CD14-positive monocyte (primary cell): ENCODE data around the gene UBE2D3. TPM values are rescaled to one million over a fixed set of nuclear protein-coding genes. Genes with fewer than 3 reads are reported as not detected.

Source experiments
- DNase-seq, 3 donors: peaks; one replicate each; pipeline ENCODE4 v3.0.0-alpha.2; 2011 to 2022
- H2AFZ ChIP-seq: 2 replicates; pipeline ENCODE4 v1.6.0; 2012; ENCODE audit warnings: mild to moderate bottlenecking, low read depth, low read length, inconsistent platforms; ENCODE audit not compliant: insufficient read depth, poor library complexity, severe bottlenecking
- H3K27ac ChIP-seq, 2 donors: 1 replicate in 1 of 2; 2 replicates in 1 of 2; pipeline ENCODE4 v1.5.1; 2012 to 2013; ENCODE audit warnings: low read length in 2 of 2, control low read depth in 1 of 2, inconsistent platforms in 1 of 2, low read depth in 1 of 2, mild to moderate bottlenecking in 1 of 2
- H3K27me3 ChIP-seq, 2 donors: one replicate each; pipeline versions ENCODE4 v1.6.0 to v1.6.1; 2011 to 2013; ENCODE audit warnings: low read length in 2 of 2; ENCODE audit not compliant: control insufficient read depth in 2 of 2, insufficient read depth in 2 of 2
- H3K36me3 ChIP-seq, 2 donors: replicated peaks in 1 of 2; 1 replicate in 1 of 2; 2 replicates in 1 of 2; pipeline versions ENCODE4 v1.5.1 to v1.6.1; 2012 to 2013; ENCODE audit warnings: low read length in 2 of 2, control low read depth in 1 of 2, inconsistent platforms in 1 of 2, mild to moderate bottlenecking in 1 of 2; ENCODE audit not compliant: insufficient read depth in 2 of 2, control insufficient read depth in 1 of 2
- H3K4me1 ChIP-seq, 2 donors: 1 replicate in 1 of 2; 2 replicates in 1 of 2; pipeline versions ENCODE4 v1.5.1 to v1.6.1; 2012 to 2013; ENCODE audit warnings: low read length in 2 of 2, control low read depth in 1 of 2, inconsistent platforms in 1 of 2, mild to moderate bottlenecking in 1 of 2, moderate library complexity in 1 of 2; ENCODE audit not compliant: insufficient read depth in 2 of 2, control insufficient read depth in 1 of 2
- H3K4me2 ChIP-seq: replicated peaks from 2 replicates; pipeline ENCODE3; 2012; ENCODE audit warnings: low read length, moderate library complexity, mild to moderate bottlenecking; ENCODE audit not compliant: poor library complexity, severe bottlenecking; ENCODE audit errors: extremely low read depth
- H3K4me3 ChIP-seq, 3 experiments: fragments of 200-600 bp in 1 of 3; sonication (generic) in 1 of 3; replicated peaks in 1 of 3; 1 replicate in 2 of 3; 2 replicates in 1 of 3; pipeline ENCODE4 v1.5.1; 2011 to 2013; ENCODE audit warnings: low read length in 3 of 3, mild to moderate bottlenecking in 3 of 3, control low read depth in 2 of 3, low read depth in 2 of 3, inconsistent platforms in 1 of 3, moderate library complexity in 1 of 3
- H3K79me2 ChIP-seq: 2 replicates; pipeline ENCODE4 v1.6.0; 2012; ENCODE audit warnings: mild to moderate bottlenecking, control low read depth, inconsistent platforms, low read length, moderate library complexity; ENCODE audit not compliant: insufficient read depth
- H3K9ac ChIP-seq: 2 replicates; pipeline ENCODE4 v1.6.0; 2017; ENCODE audit warnings: low read length, mild to moderate bottlenecking; ENCODE audit not compliant: insufficient read depth, poor library complexity, severe bottlenecking
- H3K9me3 ChIP-seq, 2 donors: replicated peaks in 1 of 2; 1 replicate in 1 of 2; 2 replicates in 1 of 2; pipeline versions ENCODE4 v1.5.1 to v1.6.1; 2012 to 2013; ENCODE audit warnings: low read length in 2 of 2, control low read depth in 1 of 2; ENCODE audit not compliant: control insufficient read depth in 1 of 2, insufficient read depth in 1 of 2
- H4K20me1 ChIP-seq: 2 replicates; pipeline ENCODE4 v1.6.0; 2012; ENCODE audit warnings: mild to moderate bottlenecking, low read length, control low read depth, moderate library complexity; ENCODE audit not compliant: insufficient read depth
- H3K27ac Mint-ChIP-seq, 7 donors: one replicate each; pipeline ENCODE4 v1.8.0; 2020; ENCODE audit warnings: mild to moderate bottlenecking in 7 of 7, mixed read lengths in 7 of 7, moderate library complexity in 6 of 7, inconsistent platforms in 2 of 7
- H3K27me3 Mint-ChIP-seq, 3 donors: one replicate each; pipeline ENCODE4 v1.8.0; 2021 to 2022; ENCODE audit warnings: low read depth in 3 of 3, mild to moderate bottlenecking in 3 of 3, mixed read lengths in 3 of 3, moderate library complexity in 3 of 3, inconsistent platforms in 1 of 3
- H3K36me3 Mint-ChIP-seq, 2 donors: one replicate each; pipeline ENCODE4 v1.8.0; 2020; ENCODE audit warnings: mixed read lengths in 2 of 2, inconsistent platforms in 1 of 2, mild to moderate bottlenecking in 1 of 2
- H3K4me1 Mint-ChIP-seq: one replicate; pipeline ENCODE4 v1.8.0; 2020; ENCODE audit warnings: mild to moderate bottlenecking, mixed read lengths
- H3K4me3 Mint-ChIP-seq, 2 donors: one replicate each; pipeline ENCODE4 v1.8.0; 2020; ENCODE audit warnings: mild to moderate bottlenecking in 2 of 2, mixed read lengths in 2 of 2, moderate library complexity in 1 of 2
- H3K9me3 Mint-ChIP-seq, 7 donors: one replicate each; pipeline ENCODE4 v1.8.0; 2020 to 2022; ENCODE audit warnings: mixed read lengths in 7 of 7, mild to moderate bottlenecking in 6 of 7, moderate library complexity in 6 of 7, inconsistent platforms in 2 of 7
- WGBS: methylation state at CpG from one replicate; pipeline ENCODE4 v1.1.5; 2013; ENCODE audit warnings: missing lambda C conversion rate; ENCODE audit not compliant: insufficient coverage; 5-methylcytosine and 5-hydroxymethylcytosine counted together
- intact Hi-C, 2 donors: fragments of 100-400 bp; cut with micrococcal nuclease; formaldehyde crosslinking; loops; one replicate each; pipeline versions ENCODE4 v1.15.0 to v1.15.1; 2023
- polyA plus RNA-seq, 3 donors: library from polyadenylated mRNA; depleted of rRNA in 1 of 3; unstranded in 2 of 3; stranded (reverse) in 1 of 3; fragments of 300-500 nt in 2 of 3; fragments of >200 nt in 1 of 3; fragmentation: Illumina TruSeq in 2 of 3; gene quantifications; 1 replicate in 2 of 3; 2 replicates in 1 of 3; pipeline ENCODE4 v1.2.3, GENCODE V29; 2012 to 2021
- TF ChIP-seq, protein P1 (sequence below): fragments of 200-600 bp; IDR thresholded peaks from one replicate; pipeline ENCODE4 v1.8.0; 2022; ENCODE audit warnings: antibody characterized with exemption, mild to moderate bottlenecking

The UBE2D3 gene
- polyA plus RNA-seq, 3 donors, result 340 to 499 (median 457) TPM

- intact Hi-C loops, result loop anchor here in 1 of 2 donors (10.0 kb wide), 1 partner anchor 64 kb away; no protein-coding TSS in a partner anchor
- peak in 2 of 3 donors; percentile 40 to 44 for DNase-seq
- Mint-ChIP-seq H3K4me1 (peaks cover 21% of the 10 kb centered on the region), H3K4me3 (no peak overlapping the region), H3K27me3 (peaks cover 0 to 2% (median 0%) of the 10 kb centered on the region in 3 donors), H3K27ac (peak overlapping the region in 3 of 7 donors; percentile 27 to 56 (median 41)), H3K9me3 (no peaks in the 10 kb centered on the region), H3K36me3 (peaks cover 60 to 87% of the 10 kb centered on the region in 2 donors)
- no peak overlapping the region for H2AFZ ChIP-seq
- peak overlapping the region in 1 of 2 donors; percentile 38 for H3K27ac ChIP-seq
- WGBS, result no CpG with 5 or more reads among the region's 3 CpGs
- no peaks in the 10 kb centered on the region for H3K27me3 ChIP-seq
- no peaks in the 10 kb centered on the region for H3K4me1 ChIP-seq
- peaks cover 52 to 95% of the 10 kb centered on the region in 2 donors for H3K36me3 ChIP-seq
- H3K4me2 ChIP-seq, result no peak overlapping the region
- no peak overlapping the region for H3K9ac ChIP-seq
- peaks cover 100% of the 10 kb centered on the region for H4K20me1 ChIP-seq
- peaks cover 100% of the 10 kb centered on the region for H3K79me2 ChIP-seq
- H3K9me3 ChIP-seq, result no peaks in the 10 kb centered on the region
- no peak overlapping the region for H3K4me3 ChIP-seq
- TF ChIP-seq, protein P1, sequence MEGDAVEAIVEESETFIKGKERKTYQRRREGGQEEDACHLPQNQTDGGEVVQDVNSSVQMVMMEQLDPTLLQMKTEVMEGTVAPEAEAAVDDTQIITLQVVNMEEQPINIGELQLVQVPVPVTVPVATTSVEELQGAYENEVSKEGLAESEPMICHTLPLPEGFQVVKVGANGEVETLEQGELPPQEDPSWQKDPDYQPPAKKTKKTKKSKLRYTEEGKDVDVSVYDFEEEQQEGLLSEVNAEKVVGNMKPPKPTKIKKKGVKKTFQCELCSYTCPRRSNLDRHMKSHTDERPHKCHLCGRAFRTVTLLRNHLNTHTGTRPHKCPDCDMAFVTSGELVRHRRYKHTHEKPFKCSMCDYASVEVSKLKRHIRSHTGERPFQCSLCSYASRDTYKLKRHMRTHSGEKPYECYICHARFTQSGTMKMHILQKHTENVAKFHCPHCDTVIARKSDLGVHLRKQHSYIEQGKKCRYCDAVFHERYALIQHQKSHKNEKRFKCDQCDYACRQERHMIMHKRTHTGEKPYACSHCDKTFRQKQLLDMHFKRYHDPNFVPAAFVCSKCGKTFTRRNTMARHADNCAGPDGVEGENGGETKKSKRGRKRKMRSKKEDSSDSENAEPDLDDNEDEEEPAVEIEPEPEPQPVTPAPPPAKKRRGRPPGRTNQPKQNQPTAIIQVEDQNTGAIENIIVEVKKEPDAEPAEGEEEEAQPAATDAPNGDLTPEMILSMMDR, result no peak
Measured at GRCh38 chr4:102809190-102809589, 18.2 kb downstream of the UBE2D3 start.

DNA sequence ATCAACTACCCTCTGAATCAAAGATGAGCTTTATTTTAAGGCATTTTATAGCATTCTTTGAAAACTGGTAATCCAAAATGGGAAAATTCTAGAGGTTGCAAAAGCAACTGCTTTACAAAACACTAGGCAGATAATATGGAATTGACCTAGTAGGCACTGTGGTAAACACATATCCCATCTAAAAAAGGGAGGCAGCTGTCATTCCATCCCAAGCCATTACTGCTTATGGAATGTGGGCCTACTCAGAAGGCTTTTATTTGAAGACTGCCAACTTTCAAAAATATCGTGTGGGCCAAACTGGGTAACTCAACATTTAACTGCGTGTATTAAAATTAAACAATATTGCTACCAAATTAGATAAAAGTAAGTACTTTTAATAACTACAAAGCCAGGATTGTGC is 19.3 kb downstream of the UBE2D3 start:
- H3K36me3 Mint-ChIP-seq, result peaks cover 58 to 89% of the 10 kb centered on the region in 2 donors
- no peak overlapping the region for H3K4me3 Mint-ChIP-seq
- Histone ChIP-seq H3K27ac (no peak overlapping the region), H3K79me2 (peaks cover 100% of the 10 kb centered on the region), H2AFZ (no peak overlapping the region), H3K4me2 (no peak overlapping the region), H4K20me1 (peaks cover 100% of the 10 kb centered on the region), H3K9ac (no peak overlapping the region), H3K36me3 (peaks cover 55 to 96% of the 10 kb centered on the region in 2 donors), H3K4me1 (no peaks in the 10 kb centered on the region), H3K9me3 (no peaks in the 10 kb centered on the region), H3K27me3 (no peaks in the 10 kb centered on the region), H3K4me3 (no peak overlapping the region)
- peaks cover 0 to 2% (median 0%) of the 10 kb centered on the region in 3 donors for H3K27me3 Mint-ChIP-seq
- intact Hi-C loops, result loop anchor here in 1 of 2 donors (10.0 kb wide), 1 partner anchor 63 kb away; no protein-coding TSS in a partner anchor
- whole genome bisulfite sequencing, result no CpG with 5 or more reads among the region's 2 CpGs
- TF ChIP-seq, protein P1, result no peak
- DNase-seq, result no peak
- no peaks in the 10 kb centered on the region for H3K9me3 Mint-ChIP-seq
- no peak overlapping the region for H3K27ac Mint-ChIP-seq
- peaks cover 16% of the 10 kb centered on the region for H3K4me1 Mint-ChIP-seq
